SK-MEL-5 (cell line): ENCODE results near the gene CLEC4D. TPM values are rescaled to one million over a fixed set of nuclear protein-coding genes. Genes with fewer than 3 reads are reported as not detected.
"Not testable (repeated sequence)": the region's sequence is repeated elsewhere in the genome, so short reads cannot be mapped to it uniquely, and the experiment has no call there.

ENCODE experiments used
- DNase-seq: peaks from one replicate; pipeline ENCODE4 v3.0.0-alpha.2; 2016; ENCODE audit warnings: low read depth, low spot score
- in situ Hi-C: cut with HindIII; loops from 2 replicates; pipeline ENCODE4 v1.10.0; 2016; ENCODE audit warnings: low sequenced_read_pairs, high pct_unique_total_duplicates, low pct_unique_long_range_greater_than_20kb
- small RNA-seq, 2 experiments: library from RNA; depleted of rRNA; stranded (forward); fragments of <200 nt; gene quantifications; one replicate each; pipeline ENCODE3, GENCODE V24; 2014
- total RNA-seq: library from RNA; depleted of rRNA; stranded (reverse); fragments of >200 nt; shearing (Covaris generic); gene quantifications from 2 replicates; pipeline ENCODE4 v1.2.3, GENCODE V29; 2014; rRNA removed

Gene CLEC4D
- total RNA-seq, 1 experiment from 2014 or later: not detected

DNA sequence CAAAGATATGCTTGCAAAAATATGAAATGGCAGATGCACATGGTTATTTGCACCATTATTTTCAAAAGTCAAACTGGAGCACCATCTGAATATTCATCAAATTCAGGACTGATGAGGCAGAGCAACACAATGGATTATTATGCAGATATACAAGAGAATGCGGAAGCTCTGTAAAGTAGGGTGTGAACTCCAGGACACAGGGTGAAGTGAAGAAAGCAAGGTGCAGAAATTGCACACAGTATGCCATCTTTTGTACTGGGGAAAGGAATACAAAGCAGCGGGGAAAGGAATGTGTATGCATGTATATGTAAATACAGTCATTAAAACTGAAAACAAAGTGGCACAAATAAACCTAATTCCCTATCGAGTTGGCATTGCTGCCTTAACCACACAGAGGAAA is 50.1 kb downstream of the CLEC4D start:
- in situ Hi-C loops: no loop called here
- DNase-seq: no peak

DNA sequence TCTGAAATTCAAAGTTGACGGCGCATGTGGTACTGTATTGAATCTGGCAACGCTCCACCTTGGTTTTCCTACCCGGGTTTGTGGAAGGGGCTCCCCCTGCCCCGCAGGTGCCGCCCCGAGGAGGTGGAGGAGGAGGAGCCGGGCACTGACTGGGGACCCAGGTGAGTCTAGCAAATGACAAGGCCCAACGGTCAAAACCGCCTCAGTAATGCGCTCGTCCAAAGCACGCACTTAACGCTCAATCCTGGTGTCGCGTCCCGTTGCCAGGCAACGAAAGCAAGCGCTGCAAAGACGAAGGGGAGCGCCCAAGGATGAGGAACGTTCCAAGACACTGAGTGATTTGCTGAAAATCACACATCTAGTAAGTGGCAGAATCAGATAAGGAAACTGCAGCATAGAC is 51.4 kb downstream of the CLEC4D start:
- no peak for DNase-seq
- in situ Hi-C loops: no loop called here

DNA sequence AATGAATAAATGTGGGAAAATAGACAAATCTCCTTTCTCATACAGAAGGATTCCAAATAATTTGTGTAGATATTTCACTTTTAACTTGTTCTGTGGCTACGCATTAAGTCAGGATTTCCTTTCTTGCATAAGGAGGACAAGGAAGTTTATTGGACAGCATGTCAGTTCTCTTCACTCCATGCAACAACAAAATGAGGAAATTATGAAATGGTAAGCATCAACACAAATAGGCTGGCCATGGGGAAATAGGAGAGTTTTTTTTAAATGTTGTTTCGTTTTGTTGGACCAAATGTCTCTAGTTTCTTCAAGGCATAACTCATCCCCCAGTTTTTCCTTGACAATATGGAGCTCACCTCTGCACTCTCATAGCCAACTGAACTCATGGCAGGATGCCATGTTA is 52.7 kb downstream of the CLEC4D start:
- in situ Hi-C loops, DNase-seq: not testable (repeated sequence)

DNA sequence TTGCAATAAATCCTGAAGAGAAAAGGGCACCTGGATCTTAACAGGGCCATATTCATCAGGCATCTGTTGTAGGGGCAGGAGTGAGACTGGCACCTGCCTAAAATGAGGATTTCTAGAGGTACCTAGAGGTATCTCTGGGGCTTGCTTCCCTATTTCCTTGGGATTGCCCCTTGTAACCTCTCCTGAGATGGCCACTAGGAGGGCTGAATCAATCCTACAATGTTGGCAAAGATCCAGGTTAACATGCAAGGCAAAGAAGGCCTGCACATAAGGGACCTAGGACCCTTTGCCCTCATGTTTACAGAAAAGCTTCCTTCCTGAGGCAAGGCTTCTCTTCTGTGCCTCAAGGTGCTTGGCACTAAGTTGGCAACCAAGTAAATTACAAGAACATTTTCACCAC is 53.2 kb downstream of the CLEC4D start:
- DNase-seq: no peak

More for the DNA sequence above, 53.2 kb downstream of the CLEC4D start:
- in situ Hi-C loops: no loop called here

Small RNA genes lying within 50 kb of the gene (small RNA-seq; reads per million reads assigned to genes)
- 0 reads per million in 2 experiments for gene RNU6-275P

Other genes starting within 250 kb of the CLEC4D start
- gene CLEC6A, start 57.5 kb upstream of the CLEC4D start, total RNA-seq: 0.29 TPM in 1 of 2 replicates, not detected in the other
- gene CLEC4E, start 27.4 kb downstream of the CLEC4D start, total RNA-seq: not detected in 2 replicates
- 0.24 and 1.1 TPM in 2 replicates for gene AICDA, start 99.4 kb downstream of the CLEC4D start, total RNA-seq
- gene MFAP5, start 149.3 kb downstream of the CLEC4D start, total RNA-seq: not detected in 2 replicates
- gene RIMKLB, start 184.5 kb downstream of the CLEC4D start, total RNA-seq: 29.2 and 33.3 TPM in 2 replicates